Adrenal gland (tissue), 5 donors: ENCODE data around the gene MICAL3.

Experiments
- CTCF ChIP-seq, 6 experiments: fragments of 450-650 bp in 4 of 6; fragments of 200-600 bp in 2 of 6; sonication (generic) in 1 of 6; IDR thresholded peaks; 1 replicate in 5 of 6; 2 replicates in 1 of 6; pipeline versions ENCODE4 v1.5.1 to v1.8.0; 2016 to 2021; ENCODE audit warnings: antibody characterized with exemption in 6 of 6, mild to moderate bottlenecking in 2 of 6, moderate library complexity in 1 of 6
- POLR2A ChIP-seq, 2 donors: fragments of 450-650 bp; IDR thresholded peaks; one replicate each; pipeline ENCODE4 v1.6.1; 2017; ENCODE audit warnings: antibody characterized with exemption in 2 of 2, mild to moderate bottlenecking in 2 of 2, moderate library complexity in 1 of 2
- donor health status: DM: no; HTN: no; CAD: no.

DNA sequence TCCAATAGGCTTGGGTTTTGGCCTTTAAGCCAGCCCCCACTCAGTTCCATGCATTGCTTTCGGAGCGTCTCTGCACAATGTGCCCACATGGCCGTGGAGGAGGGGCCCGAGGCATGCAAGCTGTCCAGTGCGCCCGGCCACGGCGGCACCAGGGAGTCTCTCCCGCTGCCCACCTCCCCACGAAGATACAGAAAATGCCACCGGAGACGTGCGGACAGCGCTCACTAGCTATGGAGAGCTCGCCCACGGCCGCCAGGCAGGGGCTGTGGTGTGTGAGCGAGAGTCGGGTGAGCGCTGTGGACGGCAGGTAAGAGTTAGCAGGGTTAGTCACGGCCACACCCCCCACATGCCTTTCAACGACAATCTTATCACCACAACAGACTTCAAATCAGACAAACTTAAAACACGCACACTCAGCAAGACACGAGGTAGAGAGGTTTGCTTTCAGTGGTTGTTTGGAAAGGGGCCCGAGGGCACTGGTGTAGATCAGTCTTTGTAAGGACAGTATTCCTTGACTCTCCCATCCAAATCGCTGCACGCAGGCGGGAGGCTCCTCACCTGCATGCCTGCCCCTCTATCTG is 231.4 kb downstream of the MICAL3 start:
- TF ChIP-seq CTCF (IDR thresholded peaks at IDR 0.05), result no peak
- TF ChIP-seq POLR2A (IDR thresholded peaks at IDR 0.05), result no peak
